ENCODE data around the gene DLGAP5.
A peak's percentile ranks its signal among the peaks of the same experiment; 100 is the strongest.

The DLGAP5 gene

GRCh38 chr14:55180006-55180405 lies 11.4 kb downstream of the DLGAP5 start:
- no peak for DNase-seq

GRCh38 chr14:55170526-55170925 lies 20.9 kb downstream of the DLGAP5 start:
- DNase-seq, result no peak

- peak; percentile 45 for DNase-seq
These were observed 30.4 kb downstream of the DLGAP5 start for GRCh38 chr14:55160989-55161388.

GRCh38 chr14:55158412-55158811 lies 33.0 kb downstream of the DLGAP5 start:
- no peak for DNase-seq

GRCh38 chr14:55157080-55157479 lies 34.3 kb downstream of the DLGAP5 start:
- DNase-seq, result no peak

GRCh38 chr14:55153951-55154350 lies 37.4 kb downstream of the DLGAP5 start:
- DNase-seq, result no peak

- no peak for DNase-seq
These were observed 39.2 kb downstream of the DLGAP5 start for GRCh38 chr14:55152052-55152753.

- no peak for DNase-seq
These were observed 39.8 kb downstream of the DLGAP5 start for GRCh38 chr14:55151601-55152000.

- DNase-seq, result no peak
These were observed 45.0 kb downstream of the DLGAP5 start for GRCh38 chr14:55146425-55146824.

- no peak for DNase-seq
These were observed 48.9 kb downstream of the DLGAP5 start for GRCh38 chr14:55142466-55142865.

- no peak for DNase-seq
These were observed 49.6 kb downstream of the DLGAP5 start for GRCh38 chr14:55141825-55142224.

GRCh38 chr14:55139696-55140509 lies 51.5 kb downstream of the DLGAP5 start:
- DNase-seq, result no peak

- no peak for DNase-seq
These were observed 52.2 kb downstream of the DLGAP5 start for GRCh38 chr14:55139141-55139540.

GRCh38 chr14:55138091-55138490 lies 53.3 kb downstream of the DLGAP5 start:
- no peak for DNase-seq

- peak; percentile 63 for DNase-seq
These were observed 54.2 kb downstream of the DLGAP5 start for GRCh38 chr14:55136885-55137786.

- DNase-seq, result peak; percentile 59
These were observed 55.1 kb downstream of the DLGAP5 start for GRCh38 chr14:55136241-55136640.

GRCh38 chr14:55133416-55133815 lies 58.0 kb downstream of the DLGAP5 start:
- peak; percentile 47 for DNase-seq

- DNase-seq, result no peak
These were observed 59.8 kb downstream of the DLGAP5 start for GRCh38 chr14:55131370-55132137.

- no peak for DNase-seq
These were observed 61.2 kb downstream of the DLGAP5 start for GRCh38 chr14:55130196-55130550.

- peak; percentile 61 for DNase-seq
These were observed 61.8 kb downstream of the DLGAP5 start for GRCh38 chr14:55129428-55130195.

- DNase-seq, result peak; percentile 54
These were observed 62.3 kb downstream of the DLGAP5 start, which contains the start of gene LGALS3 for GRCh38 chr14:55129086-55129427. Gene LGALS3 (plus strand): TSS chr14:55129252. CDS start chr14:55137374, 8,122 bp downstream.

Measured in fibroblast of skin of right biceps (primary cell).